Memory B cell (primary cell): ENCODE results near the gene TOMM5.
A peak's percentile ranks its signal among the peaks of the same experiment; 100 is the strongest.

Experiments
- ATAC-seq: fragments of 150-1000 bp; cut with Tn5 transposase; 2 replicates; pipeline ENCODE4 v1.10.0; 2021; ENCODE audit warnings: low read depth, mild to moderate bottlenecking, moderate library complexity
- DNase-seq, 2 donors: peaks; one replicate each; pipeline ENCODE4 v3.0.0; 2022; ENCODE audit warnings: low spot score in 2 of 2
- H3K27ac Mint-ChIP-seq: one replicate; pipeline ENCODE4 v1.8.0; 2022; ENCODE audit warnings: mild to moderate bottlenecking, moderate library complexity, mixed read lengths
- H3K27me3 Mint-ChIP-seq: one replicate; pipeline ENCODE4 v1.8.0; 2022; ENCODE audit warnings: mixed read lengths
- H3K36me3 Mint-ChIP-seq: one replicate; pipeline ENCODE4 v1.8.0; 2022; ENCODE audit warnings: mild to moderate bottlenecking, mixed read lengths
- H3K4me1 Mint-ChIP-seq: one replicate; pipeline ENCODE4 v1.8.0; 2022; ENCODE audit warnings: mixed read lengths
- H3K4me3 Mint-ChIP-seq: one replicate; pipeline ENCODE4 v1.8.0; 2022; ENCODE audit warnings: mild to moderate bottlenecking, moderate library complexity, mixed read lengths
- H3K9me3 Mint-ChIP-seq: one replicate; pipeline ENCODE4 v1.8.0; 2022; ENCODE audit warnings: mixed read lengths

Gene TOMM5

DNA sequence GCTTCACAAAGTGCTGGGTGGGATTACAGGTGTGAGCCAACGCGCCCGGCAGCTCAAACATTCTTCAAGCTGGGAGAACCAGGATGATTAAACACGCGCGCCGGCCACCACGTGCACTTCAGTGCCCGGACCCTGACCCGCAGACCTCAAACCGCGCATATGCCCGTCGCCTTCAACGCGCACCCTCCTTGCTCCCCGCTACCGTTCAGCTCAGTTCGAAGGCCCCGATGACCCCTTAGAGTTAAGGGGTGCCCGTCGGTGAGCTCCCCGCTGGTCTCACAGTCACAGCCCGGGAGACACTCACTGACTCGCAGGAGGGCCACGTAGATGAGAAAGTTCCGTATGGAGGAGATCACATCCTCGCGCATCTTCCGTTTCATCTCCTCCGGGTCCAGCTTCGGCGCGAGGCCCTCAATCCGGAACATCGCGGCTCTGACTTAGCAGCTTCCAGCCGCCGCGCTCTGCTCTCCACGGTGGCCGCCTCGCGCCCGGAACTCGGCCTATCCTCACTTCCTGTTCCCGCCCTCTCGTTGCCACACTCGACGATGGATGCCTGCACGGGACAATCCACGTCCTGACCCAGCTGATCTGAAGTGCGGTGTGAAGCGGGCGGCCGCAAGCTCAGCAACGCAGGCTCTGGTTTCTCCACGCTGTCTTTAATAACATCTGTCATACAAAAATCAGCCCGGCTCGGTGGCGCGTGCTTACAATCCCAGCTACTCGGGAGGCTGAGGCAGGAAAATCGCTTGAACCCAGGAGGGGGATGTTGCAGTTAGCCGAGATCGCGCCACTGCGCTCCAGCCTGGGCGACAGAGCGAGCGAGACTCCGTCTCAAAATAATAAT lies at the start of gene TOMM5:
TSS of gene TOMM5 (minus strand) at position 490 of the 844 bp plus-strand sequence. CDS start at position 425, 65 bp downstream.
- Mint-ChIP-seq H3K4me1 (peaks cover 24% of the 10 kb centered on the region), H3K36me3 (peaks cover 9% of the 10 kb centered on the region), H3K9me3 (no peaks in the 10 kb centered on the region), H3K27ac (peak within 1 kb of the TSS; percentile 92), H3K4me3 (peak within 1 kb of the TSS; percentile 99), H3K27me3 (peaks cover 2% of the 10 kb centered on the region)
- peak; percentile 74 to 84 for DNase-seq
- ATAC-seq = peak; percentile 91

DNA sequence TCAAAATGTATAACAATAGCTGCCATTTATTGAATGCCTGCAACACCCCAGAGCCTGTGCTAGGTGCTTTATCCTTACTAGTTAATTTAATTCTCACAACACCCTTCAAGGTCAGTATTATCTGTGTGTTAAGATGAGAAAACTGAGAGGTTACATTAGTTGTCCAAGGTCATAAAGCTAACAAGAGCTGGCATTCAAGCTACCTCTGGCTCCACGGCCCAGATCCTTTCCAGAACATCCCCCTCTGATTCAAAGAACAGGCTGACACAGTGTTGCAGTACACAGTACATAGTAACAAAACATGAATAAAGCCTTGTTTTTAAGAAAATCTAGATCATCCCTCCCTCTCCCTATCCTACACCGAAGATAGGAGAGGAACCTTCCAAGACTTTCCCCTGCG lies 48.9 kb upstream of the TOMM5 start:
- no peak for DNase-seq
- Mint-ChIP-seq H3K27me3 (peaks cover 8% of the 10 kb centered on the region), H3K36me3 (no peaks in the 10 kb centered on the region)

DNA sequence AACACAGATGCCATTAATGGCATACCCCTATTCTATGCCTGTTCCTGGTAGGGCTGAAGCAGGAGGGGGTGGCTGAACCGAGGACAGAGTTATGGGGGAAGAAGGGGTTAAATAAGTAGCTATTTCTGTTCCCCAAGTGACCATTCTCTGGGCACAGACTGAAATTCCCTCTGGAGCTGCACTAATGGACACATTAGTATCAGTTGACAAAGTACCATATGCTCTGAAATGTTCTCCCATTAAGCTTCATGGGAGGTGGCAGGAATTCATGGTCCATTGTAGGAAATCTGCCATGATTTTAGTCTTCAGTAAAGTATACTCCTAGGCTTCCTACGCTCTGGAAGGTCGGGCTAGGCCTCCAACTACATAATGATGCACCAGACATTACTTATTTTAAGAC lies 47.8 kb upstream of the TOMM5 start:
- no peaks in the 10 kb centered on the region for H3K9me3 Mint-ChIP-seq
- H3K4me1 Mint-ChIP-seq = no peaks in the 10 kb centered on the region
- H3K4me3 Mint-ChIP-seq = no peak overlapping the region
- no peak for DNase-seq
- H3K36me3 Mint-ChIP-seq = no peaks in the 10 kb centered on the region
- no peak overlapping the region for H3K27ac Mint-ChIP-seq
- ATAC-seq = no peak
- peaks cover 12% of the 10 kb centered on the region for H3K27me3 Mint-ChIP-seq

More for the DNA sequence above, 48.9 kb upstream of the TOMM5 start:
- no peak for ATAC-seq
- Mint-ChIP-seq H3K9me3 (no peaks in the 10 kb centered on the region), H3K4me3 (no peak overlapping the region), H3K27ac (no peak overlapping the region), H3K4me1 (no peaks in the 10 kb centered on the region)

DNA sequence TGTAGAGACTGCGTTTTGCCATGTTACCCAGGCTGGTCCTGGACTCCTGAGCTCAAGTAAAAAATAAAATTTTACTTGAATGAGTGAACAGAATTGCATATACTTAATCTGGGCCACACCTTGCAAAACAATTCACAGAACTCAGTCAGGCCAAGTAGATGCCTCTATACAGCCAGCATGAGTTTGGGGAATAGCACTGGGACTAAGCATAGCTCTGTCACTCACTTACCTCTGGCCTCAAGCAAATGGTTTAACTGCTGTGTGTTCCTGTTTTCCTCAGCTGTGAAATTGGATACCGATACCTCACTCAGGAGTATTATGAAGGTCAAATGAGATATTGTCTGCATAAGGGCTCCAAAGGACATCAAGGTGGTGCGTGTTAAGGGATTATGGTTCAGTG lies 47.4 kb upstream of the TOMM5 start:
- Mint-ChIP-seq H3K27ac (no peak overlapping the region), H3K36me3 (no peaks in the 10 kb centered on the region), H3K4me1 (no peaks in the 10 kb centered on the region), H3K4me3 (no peak overlapping the region), H3K27me3 (peaks cover 12% of the 10 kb centered on the region), H3K9me3 (no peaks in the 10 kb centered on the region)
- DNase-seq (no peak), ATAC-seq (no peak)

DNA sequence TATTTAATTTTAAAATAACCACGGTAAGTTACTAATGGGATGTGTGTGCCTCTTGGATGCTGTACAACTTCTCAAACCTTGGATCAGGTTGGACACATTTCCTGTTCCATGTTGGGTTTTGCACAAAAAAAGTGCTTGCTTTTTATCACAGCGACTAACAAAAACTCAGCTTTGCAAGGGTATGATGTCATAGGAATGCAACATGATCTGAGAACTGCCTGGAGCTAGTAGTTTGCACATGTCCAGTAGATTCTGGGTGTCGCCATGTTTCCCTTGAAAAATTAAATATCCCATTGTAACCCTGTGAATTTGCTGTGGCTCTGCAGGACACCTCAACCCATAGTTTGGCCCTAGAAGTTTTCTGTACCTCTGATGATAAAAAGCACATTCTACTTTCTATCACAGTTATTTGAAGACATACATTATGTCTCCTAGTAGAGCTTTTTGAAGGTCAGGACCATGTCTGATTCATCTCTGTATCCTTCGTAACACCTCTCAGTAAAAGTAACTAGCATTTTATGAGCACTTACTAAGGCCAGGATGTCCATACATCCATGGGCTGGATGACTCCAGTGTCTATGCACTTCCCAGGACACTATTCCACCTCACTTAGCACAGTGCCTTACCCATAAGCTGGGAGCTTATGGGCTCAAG lies 46.8 kb upstream of the TOMM5 start:
- ATAC-seq (no peak), DNase-seq (no peak)
- Mint-ChIP-seq H3K4me3 (no peak overlapping the region), H3K4me1 (no peaks in the 10 kb centered on the region), H3K27ac (no peak overlapping the region), H3K36me3 (no peaks in the 10 kb centered on the region), H3K27me3 (peaks cover 10% of the 10 kb centered on the region), H3K9me3 (no peaks in the 10 kb centered on the region)

DNA sequence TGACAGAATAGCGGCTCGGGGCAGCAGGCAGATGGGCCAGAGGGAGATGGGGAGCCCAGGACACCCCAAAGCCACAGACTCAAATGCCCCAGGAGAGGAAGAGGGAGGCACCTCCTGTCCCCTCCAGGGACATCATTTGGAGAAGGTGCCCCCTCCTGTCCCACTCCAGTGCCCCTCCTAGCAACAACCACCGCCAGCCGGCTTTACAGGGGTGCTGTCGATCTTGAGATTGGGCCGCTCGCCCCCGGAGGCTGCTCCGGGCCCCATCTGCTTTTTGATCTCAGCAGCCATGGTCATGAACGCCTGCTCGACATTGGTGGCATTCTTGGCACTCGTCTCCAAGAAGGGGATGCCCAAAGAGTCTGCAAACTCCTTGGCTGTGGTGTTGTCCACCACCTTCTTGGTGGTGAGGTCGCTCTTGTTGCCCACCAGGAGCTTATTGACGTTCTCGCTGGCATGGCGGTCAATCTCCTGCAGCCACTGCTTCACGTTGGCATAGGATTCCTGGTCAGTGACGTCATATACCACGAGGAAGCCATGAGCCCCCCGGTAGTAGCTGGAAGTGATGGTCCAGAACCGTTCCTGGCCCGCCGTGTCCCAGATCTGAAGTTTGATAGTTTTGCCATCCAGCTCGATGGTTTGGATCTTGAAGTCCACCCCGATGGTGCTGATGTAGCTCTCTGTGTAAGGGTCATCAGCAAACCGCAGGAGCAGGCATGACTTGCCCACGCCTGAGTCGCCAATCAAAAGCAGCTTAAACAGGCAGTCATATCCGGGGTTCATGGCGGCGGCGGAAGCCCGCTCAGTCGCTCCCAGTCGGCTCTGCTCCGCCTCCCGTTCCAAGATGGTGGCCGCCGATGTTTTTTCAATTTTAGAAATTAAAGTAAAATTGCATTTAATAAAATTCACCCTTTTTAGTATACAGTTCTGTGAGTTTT lies 44.4 kb upstream of the TOMM5 start:
- Mint-ChIP-seq H3K9me3 (no peaks in the 10 kb centered on the region), H3K27ac (no peak overlapping the region), H3K4me3 (no peak overlapping the region), H3K27me3 (peaks cover 8% of the 10 kb centered on the region), H3K36me3 (no peaks in the 10 kb centered on the region), H3K4me1 (no peaks in the 10 kb centered on the region)
- DNase-seq (no peak), ATAC-seq (no peak)

DNA sequence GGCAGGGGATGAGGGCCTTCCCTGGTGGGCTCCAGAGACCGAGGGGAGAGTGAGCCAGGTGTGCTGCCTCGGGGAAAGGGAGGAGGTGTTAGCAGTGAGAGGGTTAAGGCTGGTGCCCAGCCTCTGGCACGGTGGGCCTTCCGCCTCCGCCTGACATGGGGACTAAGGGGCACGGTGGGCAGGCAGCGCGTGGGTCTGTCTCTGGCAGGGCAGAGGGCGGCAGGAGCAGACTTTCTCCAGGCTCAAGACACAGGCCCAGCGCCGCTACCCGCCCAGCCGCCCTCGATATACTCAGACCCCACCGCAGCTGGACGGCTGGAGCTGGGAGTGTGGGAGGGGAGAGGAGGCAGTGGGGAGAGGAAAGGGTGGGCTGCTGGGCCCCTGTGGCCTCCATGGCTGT lies 43.4 kb upstream of the TOMM5 start:
- Mint-ChIP-seq H3K9me3 (no peaks in the 10 kb centered on the region), H3K4me3 (no peak overlapping the region), H3K4me1 (no peaks in the 10 kb centered on the region), H3K27ac (no peak overlapping the region), H3K36me3 (no peaks in the 10 kb centered on the region), H3K27me3 (peaks cover 10% of the 10 kb centered on the region)
- DNase-seq (no peak), ATAC-seq (no peak)

DNA sequence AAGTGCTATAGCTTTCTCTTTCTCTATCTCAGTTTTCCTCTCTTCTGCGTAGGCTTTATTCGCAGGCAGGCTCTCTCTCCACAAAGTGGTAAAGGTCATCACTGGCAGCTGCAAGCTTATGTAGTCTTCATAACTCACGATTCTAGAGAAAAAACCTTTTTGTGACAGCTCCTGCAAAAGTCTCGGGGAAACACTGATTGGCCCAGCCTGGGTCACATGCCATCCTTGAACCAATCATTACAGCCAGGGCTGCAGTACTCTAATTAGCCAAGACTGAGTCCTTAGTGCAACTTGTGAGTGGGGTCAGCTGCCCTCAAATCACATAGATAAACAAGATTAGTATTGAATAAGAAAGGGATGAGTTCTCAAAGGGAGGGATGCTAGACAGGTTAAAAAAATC lies 40.1 kb upstream of the TOMM5 start:
- no peaks in the 10 kb centered on the region for H3K36me3 Mint-ChIP-seq
- ATAC-seq (no peak), DNase-seq (no peak)
- no peak overlapping the region for H3K27ac Mint-ChIP-seq
- peaks cover 9% of the 10 kb centered on the region for H3K27me3 Mint-ChIP-seq
- H3K4me1 Mint-ChIP-seq = no peaks in the 10 kb centered on the region
- no peak overlapping the region for H3K4me3 Mint-ChIP-seq
- no peaks in the 10 kb centered on the region for H3K9me3 Mint-ChIP-seq

DNA sequence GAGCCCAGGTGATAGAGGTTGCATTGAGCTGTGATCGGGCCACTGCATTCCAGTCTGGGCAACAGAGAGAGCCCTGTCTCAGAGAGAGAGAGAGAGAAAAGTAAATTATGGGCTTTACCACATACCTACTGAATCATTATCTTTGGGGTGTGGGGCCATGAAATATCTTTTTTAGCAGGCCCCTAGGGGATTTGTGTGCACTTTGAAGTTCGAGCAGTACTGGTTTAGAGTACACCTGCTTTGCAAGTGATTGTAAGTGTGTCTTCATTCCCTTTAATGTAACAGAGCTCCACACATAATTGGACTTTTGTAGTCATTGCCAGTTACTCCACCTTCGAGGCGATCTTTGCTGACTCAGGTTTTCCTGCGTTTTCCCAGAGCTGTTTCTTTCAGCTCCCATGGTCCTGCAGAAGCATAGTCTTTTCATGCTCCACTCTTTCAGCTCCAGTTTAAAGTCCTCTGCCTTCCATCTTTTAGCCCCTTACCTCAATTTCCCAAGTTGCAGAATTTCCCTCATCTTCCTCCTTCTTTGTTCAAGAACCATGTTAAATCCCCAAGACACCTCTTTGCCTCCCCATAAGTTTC lies 34.4 kb upstream of the TOMM5 start:
- Mint-ChIP-seq H3K4me3 (no peak overlapping the region), H3K9me3 (no peaks in the 10 kb centered on the region), H3K27ac (no peak overlapping the region), H3K4me1 (peaks cover 2% of the 10 kb centered on the region), H3K27me3 (peaks cover 5% of the 10 kb centered on the region), H3K36me3 (no peaks in the 10 kb centered on the region)
- DNase-seq = no peak
- no peak for ATAC-seq

DNA sequence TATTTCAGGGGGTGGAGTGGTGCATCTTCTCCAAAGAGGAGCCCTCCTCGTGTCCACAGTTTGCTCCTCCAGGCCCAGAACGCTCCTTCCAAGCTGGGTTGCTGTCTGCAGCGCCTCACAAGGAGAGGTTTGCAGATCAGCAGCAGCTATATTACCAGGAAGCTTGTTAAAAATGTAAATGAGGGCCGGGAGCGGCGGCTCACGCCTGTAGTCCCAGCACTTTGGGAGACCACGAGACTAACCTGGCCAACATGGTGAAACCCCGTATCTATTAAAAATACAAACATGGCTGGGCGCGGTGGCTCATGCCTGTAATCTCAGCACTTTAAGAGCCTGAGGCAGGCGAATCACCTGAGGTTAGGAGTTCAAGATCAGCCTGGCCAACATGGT lies 33.4 kb upstream of the TOMM5 start:
- H3K4me1 Mint-ChIP-seq = peaks cover 2% of the 10 kb centered on the region
- peaks cover 6% of the 10 kb centered on the region for H3K27me3 Mint-ChIP-seq
- H3K9me3 Mint-ChIP-seq = no peaks in the 10 kb centered on the region
- DNase-seq = no peak
- no peak overlapping the region for H3K4me3 Mint-ChIP-seq
- ATAC-seq = no peak
- H3K27ac Mint-ChIP-seq = no peak overlapping the region
- no peaks in the 10 kb centered on the region for H3K36me3 Mint-ChIP-seq

DNA sequence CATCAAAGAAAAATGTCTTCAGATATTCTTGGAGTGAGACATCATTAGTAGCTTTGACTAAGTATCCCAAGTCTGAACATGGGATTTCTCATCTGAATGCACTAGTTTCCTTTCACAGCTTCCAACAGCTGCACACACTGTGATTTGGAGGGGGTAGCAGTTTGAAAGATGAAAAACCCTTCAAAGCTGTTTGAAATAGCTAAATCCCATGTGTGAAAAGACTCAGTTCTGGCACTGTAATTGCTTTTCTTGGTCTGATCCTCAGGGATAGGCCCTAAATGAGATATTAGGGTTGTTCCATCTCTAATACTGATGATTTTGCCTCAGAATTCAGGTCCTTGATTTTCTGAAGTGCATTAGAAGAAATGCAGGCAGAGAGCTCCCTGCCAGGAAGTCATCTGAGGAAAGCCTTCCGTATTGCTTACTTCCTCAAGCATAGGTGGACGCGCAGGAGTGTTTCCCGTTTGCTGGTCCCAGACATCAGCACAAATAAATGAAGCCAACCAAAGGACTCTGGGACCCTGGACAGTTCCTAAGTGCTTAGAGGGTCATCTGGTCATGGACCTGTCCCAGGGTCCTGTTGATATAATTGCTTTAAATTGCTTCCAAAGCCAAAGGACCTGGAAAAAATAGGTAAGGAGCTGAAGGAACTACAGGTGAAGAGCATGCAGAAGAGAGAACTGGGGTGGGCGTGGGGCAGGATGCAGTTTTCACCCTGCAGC lies 32.8 kb upstream of the TOMM5 start:
- peaks cover 6% of the 10 kb centered on the region for H3K27me3 Mint-ChIP-seq
- ATAC-seq (no peak), DNase-seq (no peak)
- no peak overlapping the region for H3K27ac Mint-ChIP-seq
- H3K4me1 Mint-ChIP-seq = peaks cover 2% of the 10 kb centered on the region
- H3K9me3 Mint-ChIP-seq = no peaks in the 10 kb centered on the region
- H3K4me3 Mint-ChIP-seq = no peak overlapping the region
- H3K36me3 Mint-ChIP-seq = no peaks in the 10 kb centered on the region

DNA sequence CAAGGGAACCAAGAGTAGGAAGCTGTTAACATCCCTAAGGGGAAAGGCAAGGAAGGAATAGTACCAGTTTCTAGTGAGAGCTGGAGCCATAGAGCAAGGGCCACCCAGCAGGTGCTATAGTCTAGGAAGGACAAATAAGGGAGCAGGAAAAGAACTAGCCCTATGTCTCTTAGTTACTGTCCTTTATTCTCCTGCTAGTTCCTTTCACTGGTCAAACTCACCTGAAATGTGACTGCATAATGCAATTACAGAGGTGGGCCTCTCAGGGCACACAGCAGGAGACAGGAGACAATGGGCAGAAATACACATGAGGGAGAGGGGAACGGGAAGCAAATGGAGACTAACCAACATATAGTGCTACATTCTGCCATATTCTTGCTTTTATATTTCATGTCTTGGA lies 31.7 kb upstream of the TOMM5 start:
- peaks cover 8% of the 10 kb centered on the region for H3K27me3 Mint-ChIP-seq
- ATAC-seq (no peak), DNase-seq (no peak)
- H3K4me1 Mint-ChIP-seq = peaks cover 2% of the 10 kb centered on the region
- H3K9me3 Mint-ChIP-seq = no peaks in the 10 kb centered on the region
- no peak overlapping the region for H3K27ac Mint-ChIP-seq
- H3K36me3 Mint-ChIP-seq = no peaks in the 10 kb centered on the region
- no peak overlapping the region for H3K4me3 Mint-ChIP-seq

DNA sequence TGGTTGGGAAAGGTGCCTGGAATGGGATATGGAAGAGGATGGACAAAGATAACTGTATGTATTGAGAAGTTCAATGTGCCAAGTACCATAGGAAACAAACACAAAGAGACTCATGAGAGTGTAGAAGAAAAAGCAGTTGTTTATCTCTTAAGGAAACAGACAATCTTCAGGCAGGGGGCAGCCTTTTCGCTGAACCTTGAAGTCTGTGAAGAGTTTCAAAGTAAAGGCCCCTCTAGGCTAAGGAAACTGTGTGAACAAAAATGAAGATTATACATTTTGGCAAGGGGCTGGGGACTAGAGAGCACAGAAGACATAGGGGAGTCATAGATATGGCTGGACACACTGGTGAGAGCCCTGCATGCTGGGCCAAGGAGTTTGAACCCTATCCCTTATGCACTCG lies 30.9 kb upstream of the TOMM5 start:
- no peak overlapping the region for H3K27ac Mint-ChIP-seq
- no peaks in the 10 kb centered on the region for H3K36me3 Mint-ChIP-seq
- no peak overlapping the region for H3K4me3 Mint-ChIP-seq
- H3K4me1 Mint-ChIP-seq = peaks cover 2% of the 10 kb centered on the region
- H3K27me3 Mint-ChIP-seq = peaks cover 11% of the 10 kb centered on the region
- H3K9me3 Mint-ChIP-seq = no peaks in the 10 kb centered on the region
- DNase-seq (no peak), ATAC-seq (no peak)
